HepG2 (cell line): ENCODE results near the gene PEX14. TPM values are rescaled to one million over a fixed set of nuclear protein-coding genes. Genes with fewer than 3 reads are reported as not detected.

Experiments
- ATF3 ChIP-seq: sonication (generic); formaldehyde crosslinking; IDR thresholded peaks from 2 replicates; pipeline ENCODE4 v1.4.0; 2020; ENCODE audit warnings: missing genetic modification reagents
- CEBPG ChIP-seq: IDR thresholded peaks from 2 replicates; pipeline ENCODE4 v1.6.1; 2016
- ETV5 ChIP-seq: IDR thresholded peaks from 2 replicates; pipeline ENCODE4 v1.6.1; 2018; ENCODE audit warnings: missing biosample characterization, missing genetic modification reagents, inconsistent platforms, borderline replicate concordance
- HDAC2 ChIP-seq: sonication (generic); formaldehyde crosslinking; IDR thresholded peaks from 2 replicates; pipeline ENCODE4 v1.4.0; 2020; ENCODE audit warnings: missing genetic modification reagents
- KMT2B ChIP-seq: IDR thresholded peaks from 2 replicates; pipeline ENCODE4 v1.6.1; 2016; ENCODE audit warnings: missing genetic modification reagents, missing compliant biosample characterization
- MXD1 ChIP-seq: sonication (generic); formaldehyde crosslinking; IDR thresholded peaks from 2 replicates; pipeline ENCODE4 v1.4.0; 2020; ENCODE audit warnings: mild to moderate bottlenecking, missing genetic modification reagents
- SALL1 ChIP-seq: sonication (generic); formaldehyde crosslinking; IDR thresholded peaks from 2 replicates; pipeline ENCODE4 v1.8.0; 2022; ENCODE audit warnings: mild to moderate bottlenecking, missing genetic modification reagents
- SAP130 ChIP-seq: IDR thresholded peaks from 2 replicates; pipeline ENCODE4 v1.6.1; 2016; ENCODE audit warnings: low read depth
- SMC3 ChIP-seq: IDR thresholded peaks from 2 replicates; pipeline ENCODE4 v1.6.1; 2011; ENCODE audit warnings: low read length, improper control_type of control experiment
- STAT5B ChIP-seq: sonication (generic); formaldehyde crosslinking; IDR thresholded peaks from 2 replicates; pipeline ENCODE4 v1.4.0; 2020; ENCODE audit warnings: missing genetic modification reagents
- TSC22D2 ChIP-seq: sonication (generic); formaldehyde crosslinking; IDR thresholded peaks from 2 replicates; pipeline ENCODE4 v1.5.1; 2020; ENCODE audit warnings: missing genetic modification reagents, mild to moderate bottlenecking, borderline replicate concordance
- YEATS2 ChIP-seq: sonication (generic); formaldehyde crosslinking; IDR thresholded peaks from 2 replicates; pipeline ENCODE4 v1.4.0; 2020; ENCODE audit warnings: missing genetic modification reagents, borderline replicate concordance
- ZFP36 ChIP-seq: fragments of 150-350 bp; IDR thresholded peaks from 2 replicates; pipeline ENCODE4 v1.6.1; 2018; ENCODE audit warnings: borderline replicate concordance, low read length, low read depth; ENCODE audit not compliant: partially characterized antibody
- ZFP91 ChIP-seq: sonication (generic); formaldehyde crosslinking; IDR thresholded peaks from 2 replicates; pipeline ENCODE4 v1.9.0; 2022; ENCODE audit warnings: missing genetic modification reagents, mild to moderate bottlenecking, borderline replicate concordance
- ZNF101 ChIP-seq: sonication (generic); formaldehyde crosslinking; IDR thresholded peaks from 2 replicates; pipeline ENCODE4 v1.4.0; 2020; ENCODE audit warnings: mild to moderate bottlenecking, low read depth, missing genetic modification reagents, borderline replicate concordance
- ZNF530 ChIP-seq: sonication (generic); formaldehyde crosslinking; IDR thresholded peaks from 2 replicates; pipeline ENCODE4 v1.5.0; 2020; ENCODE audit warnings: low read depth, mild to moderate bottlenecking, missing genetic modification reagents
- ZNF563 ChIP-seq: sonication (generic); formaldehyde crosslinking; IDR thresholded peaks from 2 replicates; pipeline ENCODE4 v1.8.0; 2022; ENCODE audit warnings: mild to moderate bottlenecking, moderate library complexity, missing genetic modification reagents
- ZNF691 ChIP-seq: sonication (generic); formaldehyde crosslinking; IDR thresholded peaks from 2 replicates; pipeline ENCODE4 v1.4.0; 2020; ENCODE audit warnings: missing genetic modification reagents, low read depth, mild to moderate bottlenecking, borderline replicate concordance
- ZNF75D ChIP-seq: sonication (generic); formaldehyde crosslinking; IDR thresholded peaks from 2 replicates; pipeline ENCODE4 v1.8.1; 2023; ENCODE audit warnings: missing genetic modification reagents, mild to moderate bottlenecking, borderline replicate concordance
- ZZZ3 ChIP-seq: sonication (generic); formaldehyde crosslinking; IDR thresholded peaks from 2 replicates; pipeline ENCODE4 v1.4.0; 2020; ENCODE audit warnings: missing genetic modification reagents, mild to moderate bottlenecking, borderline replicate concordance
- polyA plus RNA-seq, 8 experiments: library from polyadenylated mRNA; depleted of rRNA in 3 of 8; stranded (reverse) in 7 of 8; unstranded in 1 of 8; fragments of >200 nt; fragmentation: Illumina TruSeq in 4 of 8; extraction: Trizol in 4 of 8; gene quantifications; 2 replicates each; pipeline versions ENCODE4 v1.2.1 to v1.2.3, GENCODE V29; 2011 to 2016; ENCODE audit warnings: low read depth in 4 of 8, missing spikeins in 1 of 8, mixed read lengths in 1 of 8; ENCODE audit not compliant: insufficient read depth in 1 of 8
- total RNA-seq, 5 experiments: library from RNA; depleted of rRNA; stranded (reverse); fragments of >200 nt; fragmentation: Illumina TruSeq; extraction: Trizol; gene quantifications; 2 replicates each; pipeline ENCODE4 v1.2.3, GENCODE V29; 2016; ENCODE audit warnings: low read depth in 1 of 5
- TF ChIP-seq, protein P1 (sequence below): IDR thresholded peaks from 2 replicates; pipeline ENCODE4 v1.6.1; 2012; ENCODE audit warnings: inconsistent platforms
- TF ChIP-seq, protein P2 (sequence below): sonication (generic); formaldehyde crosslinking; IDR thresholded peaks from 2 replicates; pipeline ENCODE4 v1.4.0; 2020; ENCODE audit warnings: missing genetic modification reagents, mild to moderate bottlenecking, borderline replicate concordance
- TF ChIP-seq, protein P3 (sequence below): sonication (generic); formaldehyde crosslinking; IDR thresholded peaks from 2 replicates; pipeline ENCODE4 v1.4.0; 2020; ENCODE audit warnings: mild to moderate bottlenecking, missing genetic modification reagents

PEX14 gene
- total and polyA plus RNA-seq, 2 of the 13 experiments (the other 11 are each of a cell fraction or from before 2014, with no cell fraction given): 6.5 to 9.9 TPM

DNA sequence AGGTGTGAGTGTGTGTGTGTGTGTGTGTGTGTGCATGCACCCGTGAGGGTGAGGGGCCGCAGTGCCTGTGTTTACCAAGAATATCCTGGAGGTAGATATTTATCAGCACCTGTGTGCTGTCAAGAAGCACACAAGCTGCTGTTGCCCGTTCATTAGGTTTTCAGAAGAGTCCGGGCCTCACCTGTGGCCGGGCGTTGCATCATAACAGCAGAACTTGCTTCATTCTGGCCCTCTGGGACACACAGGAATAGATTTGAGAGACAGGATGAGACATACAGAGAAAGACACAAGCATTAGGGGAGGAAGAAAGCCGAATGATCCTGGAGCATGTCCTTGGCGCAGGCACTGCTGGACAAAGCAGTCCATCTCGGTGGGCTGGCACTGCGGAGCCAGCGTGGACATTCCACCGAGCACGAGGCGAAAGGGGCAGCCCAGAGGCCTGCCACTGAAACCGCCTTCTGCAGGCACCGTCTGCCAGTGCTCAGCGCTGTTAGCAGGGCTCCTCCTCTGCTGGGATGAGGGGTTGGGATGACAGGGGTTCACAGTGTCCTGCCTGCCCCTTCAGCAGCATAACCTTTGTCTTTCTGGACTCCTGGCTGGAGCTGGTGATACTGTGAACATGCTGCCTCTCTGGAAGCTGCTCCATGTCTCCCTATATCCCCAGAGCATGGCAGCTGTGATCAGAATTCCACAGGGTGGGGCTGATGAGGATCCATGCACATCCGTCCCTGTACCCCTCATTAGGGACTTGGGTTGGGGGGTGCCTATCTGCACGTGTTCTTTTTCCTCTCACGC, 81.1 kb downstream of the PEX14 start (continued):
- TF ChIP-seq ZFP91: no peak
- no peak; the same call in 1 of the 2 replicates for TF ChIP-seq MXD1 (CRISPR knock-in tag)
- TF ChIP-seq SMC3: peak; percentile 12; the same call in 1 of the 2 replicates
- peak; percentile 30; the same call in 1 of the 2 replicates for TF ChIP-seq HDAC2 (CRISPR knock-in tag)
- TF ChIP-seq, protein P1, sequence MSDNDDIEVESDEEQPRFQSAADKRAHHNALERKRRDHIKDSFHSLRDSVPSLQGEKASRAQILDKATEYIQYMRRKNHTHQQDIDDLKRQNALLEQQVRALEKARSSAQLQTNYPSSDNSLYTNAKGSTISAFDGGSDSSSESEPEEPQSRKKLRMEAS: peak; percentile 41; the same call in 1 of the 2 replicates
- TF ChIP-seq ZZZ3 (CRISPR knock-in tag): no peak
- peak; percentile 97 for TF ChIP-seq CEBPG (CRISPR knock-in tag)
- no peak for TF ChIP-seq ZNF691 (CRISPR knock-in tag)
- no peak for TF ChIP-seq ZNF101 (CRISPR knock-in tag)
- TF ChIP-seq, protein P2, sequence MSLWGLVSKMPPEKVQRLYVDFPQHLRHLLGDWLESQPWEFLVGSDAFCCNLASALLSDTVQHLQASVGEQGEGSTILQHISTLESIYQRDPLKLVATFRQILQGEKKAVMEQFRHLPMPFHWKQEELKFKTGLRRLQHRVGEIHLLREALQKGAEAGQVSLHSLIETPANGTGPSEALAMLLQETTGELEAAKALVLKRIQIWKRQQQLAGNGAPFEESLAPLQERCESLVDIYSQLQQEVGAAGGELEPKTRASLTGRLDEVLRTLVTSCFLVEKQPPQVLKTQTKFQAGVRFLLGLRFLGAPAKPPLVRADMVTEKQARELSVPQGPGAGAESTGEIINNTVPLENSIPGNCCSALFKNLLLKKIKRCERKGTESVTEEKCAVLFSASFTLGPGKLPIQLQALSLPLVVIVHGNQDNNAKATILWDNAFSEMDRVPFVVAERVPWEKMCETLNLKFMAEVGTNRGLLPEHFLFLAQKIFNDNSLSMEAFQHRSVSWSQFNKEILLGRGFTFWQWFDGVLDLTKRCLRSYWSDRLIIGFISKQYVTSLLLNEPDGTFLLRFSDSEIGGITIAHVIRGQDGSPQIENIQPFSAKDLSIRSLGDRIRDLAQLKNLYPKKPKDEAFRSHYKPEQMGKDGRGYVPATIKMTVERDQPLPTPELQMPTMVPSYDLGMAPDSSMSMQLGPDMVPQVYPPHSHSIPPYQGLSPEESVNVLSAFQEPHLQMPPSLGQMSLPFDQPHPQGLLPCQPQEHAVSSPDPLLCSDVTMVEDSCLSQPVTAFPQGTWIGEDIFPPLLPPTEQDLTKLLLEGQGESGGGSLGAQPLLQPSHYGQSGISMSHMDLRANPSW (CRISPR knock-in tag): no peak
- TF ChIP-seq KMT2B (CRISPR knock-in tag): no peak
- no peak for TF ChIP-seq STAT5B (CRISPR knock-in tag)
- TF ChIP-seq TSC22D2 (CRISPR knock-in tag): no peak
- TF ChIP-seq ATF3: peak; percentile 45; the same call in 1 of the 2 replicates
- TF ChIP-seq, protein P3, sequence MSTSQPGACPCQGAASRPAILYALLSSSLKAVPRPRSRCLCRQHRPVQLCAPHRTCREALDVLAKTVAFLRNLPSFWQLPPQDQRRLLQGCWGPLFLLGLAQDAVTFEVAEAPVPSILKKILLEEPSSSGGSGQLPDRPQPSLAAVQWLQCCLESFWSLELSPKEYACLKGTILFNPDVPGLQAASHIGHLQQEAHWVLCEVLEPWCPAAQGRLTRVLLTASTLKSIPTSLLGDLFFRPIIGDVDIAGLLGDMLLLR (CRISPR knock-in tag): peak; percentile 31; the same call in 1 of the 2 replicates
- TF ChIP-seq ZNF75D (CRISPR knock-in tag): no peak
- TF ChIP-seq ZNF530 (CRISPR knock-in tag): no peak
- TF ChIP-seq SAP130 (CRISPR knock-in tag): peak; percentile 18; the same call in 1 of the 2 replicates
- TF ChIP-seq ZNF563 (CRISPR knock-in tag): peak; percentile 60; the same call in 1 of the 2 replicates
- peak; percentile 53; the same call in 1 of the 2 replicates for TF ChIP-seq SALL1 (CRISPR knock-in tag)
- no peak for TF ChIP-seq ETV5 (CRISPR knock-in tag)
- no peak for TF ChIP-seq YEATS2
- no peak for TF ChIP-seq ZFP36
